GM23248 (cell line): ENCODE data around the gene METTL8.

ENCODE experiments used
- EZH2 ChIP-seq: fragments of 200-600 bp; sonication (generic); IDR thresholded peaks from 2 replicates; pipeline ENCODE4 v1.6.1; 2018; ENCODE audit warnings: antibody characterized with exemption, mild to moderate bottlenecking; ENCODE audit not compliant: insufficient read depth, poor library complexity, severe bottlenecking
- EZH2phosphoT487 ChIP-seq: fragments of 200-600 bp; sonication (generic); IDR thresholded peaks from 2 replicates; pipeline ENCODE4 v1.6.1; 2018; ENCODE audit warnings: antibody characterized with exemption, moderate library complexity, mild to moderate bottlenecking, low read depth; ENCODE audit not compliant: insufficient read depth

DNA sequence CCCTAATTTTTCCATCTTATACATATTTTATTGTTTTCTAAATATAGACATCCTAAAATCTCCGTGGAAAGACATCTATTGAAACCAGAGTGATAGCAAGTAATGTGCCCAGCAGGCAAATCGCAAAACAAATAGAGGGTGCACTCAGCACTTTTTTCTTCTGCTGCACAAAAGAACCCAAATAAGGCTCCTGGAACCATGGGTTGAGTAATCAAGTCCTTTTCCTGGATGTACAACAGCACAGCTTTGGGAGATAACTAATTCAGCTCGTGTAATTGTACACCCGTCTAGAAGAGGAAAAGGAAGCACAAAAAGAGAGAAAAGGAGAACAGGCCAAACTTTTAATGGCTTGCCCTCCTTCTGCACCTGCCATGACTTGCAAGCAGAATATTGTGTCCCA lies 146.2 kb downstream of the METTL8 start:
- TF ChIP-seq EZH2phosphoT487: no peak
- TF ChIP-seq EZH2: no peak
